Neuronal stem cell (in vitro differentiated cells): ENCODE data around the gene TRPM1.

Experiments used
- DNase-seq: peaks from one replicate; pipeline ENCODE4 v3.0.0-alpha.2; 2013; ENCODE audit warnings: low spot score
- H2AFZ ChIP-seq: one replicate; pipeline ENCODE4 v1.6.1; 2013; ENCODE audit warnings: mild to moderate bottlenecking, low read length, inconsistent platforms
- H2AK5ac ChIP-seq: 2 replicates; pipeline ENCODE4 v1.6.1; 2013; ENCODE audit warnings: low read depth, mild to moderate bottlenecking, inconsistent platforms, low read length, moderate library complexity, mixed read lengths
- H2BK120ac ChIP-seq: 2 replicates; pipeline ENCODE4 v1.6.1; 2013; ENCODE audit warnings: low read depth, mild to moderate bottlenecking, inconsistent platforms, low read length, moderate library complexity, mixed read lengths
- H2BK12ac ChIP-seq: one replicate; pipeline ENCODE4 v1.6.1; 2013; ENCODE audit warnings: low read length, inconsistent platforms
- H2BK15ac ChIP-seq: 2 replicates; pipeline ENCODE4 v1.6.1; 2013; ENCODE audit warnings: mild to moderate bottlenecking, low read length, inconsistent platforms, mixed read lengths
- H2BK5ac ChIP-seq: one replicate; pipeline ENCODE4 v1.6.1; 2013; ENCODE audit warnings: inconsistent platforms, mild to moderate bottlenecking, low read length, moderate library complexity
- H3K14ac ChIP-seq: one replicate; pipeline ENCODE4 v1.6.1; 2013; ENCODE audit warnings: low read length, inconsistent platforms
- H3K18ac ChIP-seq: 2 replicates; pipeline ENCODE4 v1.6.1; 2013; ENCODE audit warnings: low read length, inconsistent platforms
- H3K23ac ChIP-seq: 2 replicates; pipeline ENCODE4 v1.6.1; 2013; ENCODE audit warnings: low read depth, mild to moderate bottlenecking, mixed read lengths, low read length, inconsistent platforms; ENCODE audit not compliant: poor library complexity
- H3K27ac ChIP-seq: replicated peaks from 3 replicates; pipeline ENCODE4 v1.5.1; 2013; ENCODE audit warnings: low read length, inconsistent platforms
- H3K27me3 ChIP-seq, 3 experiments: 2 replicates each; pipeline ENCODE4 v1.6.1; 2013; ENCODE audit warnings: low read length in 3 of 3, mild to moderate bottlenecking in 2 of 3, inconsistent platforms in 1 of 3, low read depth in 1 of 3, mixed read lengths in 1 of 3, moderate library complexity in 1 of 3; ENCODE audit not compliant: control insufficient read depth in 3 of 3, insufficient read depth in 3 of 3
- H3K36me3 ChIP-seq, 2 donors: replicated peaks in 1 of 2; 2 replicates each; pipeline ENCODE4 v1.6.1; 2013; ENCODE audit warnings: low read length in 2 of 2; ENCODE audit not compliant: control insufficient read depth in 2 of 2, insufficient read depth in 2 of 2
- H3K4ac ChIP-seq: 2 replicates; pipeline ENCODE4 v1.6.1; 2013; ENCODE audit warnings: inconsistent platforms, mild to moderate bottlenecking, low read length, moderate library complexity
- H3K4me1 ChIP-seq, 2 donors: 1 replicate in 1 of 2; 2 replicates in 1 of 2; pipeline ENCODE4 v1.6.1; 2013; ENCODE audit warnings: low read length in 2 of 2, low read depth in 1 of 2; ENCODE audit not compliant: control insufficient read depth in 2 of 2, insufficient read depth in 1 of 2
- H3K4me2 ChIP-seq: one replicate; pipeline ENCODE4 v1.6.1; 2013; ENCODE audit warnings: mild to moderate bottlenecking, low read length, inconsistent platforms; ENCODE audit not compliant: insufficient read depth, poor library complexity, severe bottlenecking
- H3K4me3 ChIP-seq, 2 donors: 2 replicates each; pipeline ENCODE4 v1.5.1; 2013; ENCODE audit warnings: low read length in 2 of 2, mild to moderate bottlenecking in 2 of 2, inconsistent platforms in 1 of 2, moderate library complexity in 1 of 2
- H3K79me1 ChIP-seq: one replicate; pipeline ENCODE4 v1.6.1; 2013; ENCODE audit warnings: low read depth, mild to moderate bottlenecking, inconsistent platforms, low read length, moderate library complexity
- H3K9ac ChIP-seq: one replicate; pipeline ENCODE4 v1.6.1; 2013; ENCODE audit warnings: mild to moderate bottlenecking, low read depth, low read length, inconsistent platforms; ENCODE audit not compliant: poor library complexity
- H3K9me3 ChIP-seq, 2 donors: replicated peaks in 1 of 2; 2 replicates each; pipeline versions ENCODE3 to v1.6.1; 2013; ENCODE audit warnings: low read length in 2 of 2, mild to moderate bottlenecking in 2 of 2, inconsistent platforms in 1 of 2, low read depth in 1 of 2, mixed read lengths in 1 of 2, moderate library complexity in 1 of 2; ENCODE audit not compliant: control insufficient read depth in 2 of 2, insufficient read depth in 1 of 2
- H4K8ac ChIP-seq: one replicate; pipeline ENCODE4 v1.6.1; 2013; ENCODE audit warnings: low read depth, mild to moderate bottlenecking, inconsistent platforms, low read length, moderate library complexity
- H4K91ac ChIP-seq: one replicate; pipeline ENCODE4 v1.6.1; 2013; ENCODE audit warnings: low read length, low read depth, mild to moderate bottlenecking, inconsistent platforms; ENCODE audit not compliant: poor library complexity
- WGBS, 2 donors: extraction: QIAGEN DNeasy Blood & Tissue Kit; methylation state at CpG; one replicate each; pipeline ENCODE4 v1.1.7; 2013; ENCODE audit warnings: missing lambda C conversion rate in 2 of 2, mixed read lengths in 1 of 2; ENCODE audit not compliant: insufficient read length in 2 of 2, insufficient replicate concordance in 1 of 2; ENCODE audit errors: extremely low coverage in 2 of 2; 5-methylcytosine and 5-hydroxymethylcytosine counted together

Gene TRPM1

DNA sequence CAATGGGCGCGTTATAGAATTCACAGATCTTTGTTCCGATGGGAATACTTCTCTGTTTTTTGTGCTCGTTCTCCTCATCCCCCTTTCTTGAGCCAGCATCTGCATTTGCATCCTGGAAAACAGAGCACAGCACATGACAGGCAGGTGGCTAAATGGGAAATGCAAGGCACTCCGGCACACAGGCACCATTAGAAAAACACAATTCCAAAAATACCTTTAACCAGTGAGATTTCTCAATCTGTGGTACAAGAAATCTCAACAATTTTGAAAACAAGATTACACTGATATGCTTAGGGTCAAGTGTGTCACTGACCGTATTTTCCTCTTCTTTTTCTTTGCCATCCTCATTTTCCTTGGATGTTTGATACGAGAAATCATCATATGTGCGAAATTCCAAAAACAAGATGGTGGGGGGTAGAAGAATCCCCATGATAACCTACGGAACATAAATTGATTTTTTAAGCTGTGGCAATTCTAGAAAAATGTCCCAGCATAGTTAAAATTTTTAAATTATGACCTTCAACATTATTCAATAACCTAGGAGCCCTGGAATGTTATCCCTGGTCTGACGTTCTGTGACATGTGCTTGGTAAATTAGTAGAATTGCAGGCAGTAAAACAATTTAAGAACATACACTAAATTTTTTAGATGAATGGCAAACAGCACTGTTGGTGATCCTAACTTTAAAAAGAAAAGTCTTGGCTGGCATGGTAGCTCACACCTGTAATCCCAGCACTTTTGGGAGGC is 63.6 kb downstream of the TRPM1 start:
- Histone ChIP-seq H4K91ac (no peak overlapping the region), H2BK5ac (no peak overlapping the region), H3K4me2 (no peak overlapping the region), H2AFZ (no peak overlapping the region), H3K79me1 (no peaks in the 10 kb centered on the region), H3K18ac (no peak overlapping the region), H2BK120ac (no peak overlapping the region), H3K23ac (no peak overlapping the region), H2BK12ac (no peak overlapping the region), H3K4me3 (no peak overlapping the region), H2BK15ac (no peak overlapping the region), H3K14ac (no peak overlapping the region), H3K27ac (no peak overlapping the region), H2AK5ac (no peak overlapping the region), H3K4ac (no peak overlapping the region), H4K8ac (no peak overlapping the region), H3K9ac (no peak overlapping the region), H3K36me3 (no peaks in the 10 kb centered on the region), H3K9me3 (no peaks in the 10 kb centered on the region), H3K4me1 (peaks cover 0 to 1% of the 10 kb centered on the region in 2 donors), H3K27me3 (peaks cover 0 to 2% (median 0%) of the 10 kb centered on the region in 3 experiments)
- DNase-seq, result no peak
- WGBS, 2 donors, result no CpG with 5 or more reads among the region's 10 CpGs

GRCh38 chr15:31036783-31037182 is 64.7 kb downstream of the TRPM1 start:
- WGBS, 2 donors, result no CpG with 5 or more reads among the region's 9 CpGs
- no peak for DNase-seq
- Histone ChIP-seq H2AFZ (no peak overlapping the region), H3K14ac (peak overlapping the region; percentile 38), H3K9ac (no peak overlapping the region), H3K4me1 (peaks cover 0 to 1% of the 10 kb centered on the region in 2 donors), H3K18ac (peak overlapping the region; percentile 57), H3K23ac (no peak overlapping the region), H2BK5ac (peak overlapping the region; percentile 24), H3K4me3 (no peak overlapping the region), H3K27ac (no peak overlapping the region), H3K4ac (no peak overlapping the region), H4K91ac (no peak overlapping the region), H2BK120ac (no peak overlapping the region), H3K27me3 (peaks cover 0 to 2% (median 0%) of the 10 kb centered on the region in 3 experiments), H3K36me3 (no peaks in the 10 kb centered on the region), H3K79me1 (no peaks in the 10 kb centered on the region), H4K8ac (no peak overlapping the region), H2BK15ac (peak overlapping the region; percentile 67), H3K9me3 (no peaks in the 10 kb centered on the region), H3K4me2 (no peak overlapping the region), H2BK12ac (no peak overlapping the region), H2AK5ac (no peak overlapping the region)

DNA sequence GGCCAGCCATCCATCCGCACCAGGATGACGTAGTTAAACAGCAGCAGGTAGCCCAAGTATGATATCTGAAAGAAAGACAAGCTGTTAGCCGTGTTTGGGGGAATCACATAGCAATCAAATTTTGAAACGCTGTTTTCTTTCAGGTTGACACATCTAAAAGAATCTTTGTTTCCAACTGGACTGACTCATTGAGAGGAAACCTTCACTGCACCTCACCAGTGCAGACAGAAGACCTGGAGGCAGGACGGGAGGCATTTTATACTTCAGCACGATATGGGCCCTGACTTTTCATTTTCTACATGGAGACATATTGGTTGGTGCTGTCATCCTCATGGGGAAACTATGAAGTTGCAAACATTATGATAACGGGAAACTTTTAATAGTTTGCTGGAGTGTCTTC is 65.9 kb downstream of the TRPM1 start:
- Histone ChIP-seq H2AK5ac (no peak overlapping the region), H2BK5ac (no peak overlapping the region), H2AFZ (no peak overlapping the region), H2BK15ac (no peak overlapping the region), H3K79me1 (no peaks in the 10 kb centered on the region), H3K4ac (no peak overlapping the region), H3K18ac (no peak overlapping the region), H4K91ac (no peak overlapping the region), H3K9ac (no peak overlapping the region), H3K4me3 (no peak overlapping the region), H3K27me3 (peaks cover 0 to 2% (median 0%) of the 10 kb centered on the region in 3 experiments), H4K8ac (no peak overlapping the region), H3K36me3 (no peaks in the 10 kb centered on the region), H2BK120ac (no peak overlapping the region), H3K23ac (no peak overlapping the region), H3K4me1 (peaks cover 0 to 1% of the 10 kb centered on the region in 2 donors), H3K14ac (no peak overlapping the region), H3K4me2 (no peak overlapping the region), H2BK12ac (no peak overlapping the region), H3K27ac (no peak overlapping the region), H3K9me3 (no peaks in the 10 kb centered on the region)
- no CpG with 5 or more reads among the region's 7 CpGs for whole genome bisulfite sequencing, 2 donors
- DNase-seq, result no peak

GRCh38 chr15:31034152-31034551 is 67.4 kb downstream of the TRPM1 start:
- no peak overlapping the region for H2BK5ac ChIP-seq
- H2AK5ac ChIP-seq, result no peak overlapping the region
- no peak overlapping the region for H3K4ac ChIP-seq
- no peak for DNase-seq
- H3K14ac ChIP-seq, result no peak overlapping the region
- no CpG with 5 or more reads among the region's 4 CpGs for WGBS, 2 donors
- no peak overlapping the region for H3K4me3 ChIP-seq
- H2AFZ ChIP-seq, result no peak overlapping the region
- H3K27ac ChIP-seq, result no peak overlapping the region
- H3K18ac ChIP-seq, result no peak overlapping the region
- no peak overlapping the region for H4K8ac ChIP-seq
- no peaks in the 10 kb centered on the region for H3K9me3 ChIP-seq
- H3K4me2 ChIP-seq, result no peak overlapping the region
- no peak overlapping the region for H3K23ac ChIP-seq
- no peak overlapping the region for H3K9ac ChIP-seq
- H3K36me3 ChIP-seq, result no peaks in the 10 kb centered on the region
- H2BK15ac ChIP-seq, result no peak overlapping the region
- peaks cover 0 to 1% of the 10 kb centered on the region in 2 donors for H3K4me1 ChIP-seq
- H4K91ac ChIP-seq, result no peak overlapping the region
- H3K79me1 ChIP-seq, result no peaks in the 10 kb centered on the region
- H2BK120ac ChIP-seq, result no peak overlapping the region
- peaks cover 0 to 2% (median 0%) of the 10 kb centered on the region in 3 experiments for H3K27me3 ChIP-seq
- no peak overlapping the region for H2BK12ac ChIP-seq
